HG03025 (cell line): ENCODE data around the gene DUS2.

Experiments
- ATAC-seq: cut with Tn5 transposase; IDR thresholded peaks from one replicate; pipeline ENCODE4 v1.9.1; 2021; ENCODE audit warnings: mild to moderate bottlenecking, moderate library complexity; ENCODE audit not compliant: unreplicated experiment, low FRiP score

Gene DUS2

DNA sequence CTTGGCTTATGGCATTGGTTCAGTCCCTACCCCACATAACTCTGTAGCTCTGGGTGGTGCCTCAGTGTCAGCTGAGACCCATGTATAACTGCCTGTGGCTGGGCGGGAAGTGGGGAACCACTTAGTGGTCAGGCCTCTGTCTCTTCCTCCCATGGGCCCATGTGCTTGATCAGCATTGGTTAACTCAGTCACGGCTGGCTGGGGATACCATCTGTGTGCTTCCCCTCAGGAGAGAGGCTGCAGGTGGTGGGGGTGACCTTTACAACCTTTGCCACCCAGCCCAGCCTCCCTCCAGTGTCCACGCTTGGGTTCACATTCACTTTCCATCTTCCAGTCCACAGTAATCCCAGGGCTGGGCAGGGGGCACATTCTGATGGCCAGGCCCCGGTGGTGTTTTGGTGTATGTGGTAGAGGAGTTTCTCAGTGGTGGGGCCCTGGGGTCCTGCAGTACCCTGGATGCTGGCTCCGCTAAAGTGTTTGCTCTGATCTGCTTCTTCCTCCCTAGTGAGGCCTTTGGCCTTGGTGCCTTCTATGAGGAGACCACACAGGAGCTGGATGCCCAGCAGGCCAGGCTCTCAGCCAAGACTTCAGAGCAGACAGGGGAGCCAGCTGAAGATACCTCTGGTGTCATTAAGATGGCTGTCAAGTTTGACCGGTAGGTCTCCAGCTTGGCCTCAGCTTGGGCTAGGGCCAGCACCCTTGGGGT, 51.9 kb downstream of the DUS2 start:
- no peak for ATAC-seq

GRCh38 chr16:68075980-68076379, 52.9 kb downstream of the DUS2 start:
- ATAC-seq: no peak

GRCh38 chr16:68076560-68076959, 53.5 kb downstream of the DUS2 start:
- no peak for ATAC-seq

DNA sequence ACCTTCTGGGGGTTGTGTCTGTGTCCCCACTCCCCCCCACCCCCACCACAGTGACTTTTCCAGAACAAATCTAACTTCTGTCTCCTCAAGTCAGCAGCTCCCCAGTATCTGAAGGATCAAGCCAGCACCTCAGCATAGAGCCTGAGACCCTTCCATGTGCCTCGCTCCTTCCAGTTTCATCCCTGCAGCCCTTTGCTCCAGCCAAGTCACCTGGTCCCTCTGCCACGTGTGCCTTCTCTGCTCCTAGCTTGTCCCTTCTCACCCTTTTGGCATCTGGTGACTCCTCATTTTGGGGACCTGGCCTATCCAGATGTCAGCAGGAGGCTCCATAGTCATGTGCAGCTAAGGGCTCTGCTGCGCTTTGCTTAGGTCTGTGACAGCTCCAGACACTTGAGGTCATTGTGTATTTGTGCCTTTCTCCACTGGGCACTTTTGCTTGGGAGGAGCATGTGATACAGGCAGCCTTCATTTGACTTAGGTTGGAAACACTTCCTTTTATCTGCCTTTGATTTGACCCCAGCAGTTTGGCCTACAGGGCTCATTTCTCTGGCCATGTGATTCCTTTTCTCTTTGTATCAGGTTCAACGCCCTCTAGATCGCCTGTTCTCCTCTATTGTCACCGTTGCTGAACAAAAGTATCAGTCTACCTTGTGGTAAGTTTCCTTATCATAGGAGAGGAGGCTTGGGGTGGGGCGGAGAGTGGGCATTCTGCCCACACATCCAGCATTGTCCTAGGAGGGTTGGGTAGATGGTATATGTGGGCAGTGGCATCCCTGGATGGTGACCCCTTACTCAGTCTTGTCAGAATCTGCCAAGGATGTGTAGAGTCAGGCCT, 55.0 kb downstream of the DUS2 start:
- ATAC-seq: no peak

GRCh38 chr16:68078701-68079375, 55.8 kb downstream of the DUS2 start:
- no peak for ATAC-seq

GRCh38 chr16:68079376-68079625, 56.2 kb downstream of the DUS2 start:
- no peak for ATAC-seq

- ATAC-seq: no peak
Measured at GRCh38 chr16:68079626-68080344, 56.7 kb downstream of the DUS2 start.

DNA sequence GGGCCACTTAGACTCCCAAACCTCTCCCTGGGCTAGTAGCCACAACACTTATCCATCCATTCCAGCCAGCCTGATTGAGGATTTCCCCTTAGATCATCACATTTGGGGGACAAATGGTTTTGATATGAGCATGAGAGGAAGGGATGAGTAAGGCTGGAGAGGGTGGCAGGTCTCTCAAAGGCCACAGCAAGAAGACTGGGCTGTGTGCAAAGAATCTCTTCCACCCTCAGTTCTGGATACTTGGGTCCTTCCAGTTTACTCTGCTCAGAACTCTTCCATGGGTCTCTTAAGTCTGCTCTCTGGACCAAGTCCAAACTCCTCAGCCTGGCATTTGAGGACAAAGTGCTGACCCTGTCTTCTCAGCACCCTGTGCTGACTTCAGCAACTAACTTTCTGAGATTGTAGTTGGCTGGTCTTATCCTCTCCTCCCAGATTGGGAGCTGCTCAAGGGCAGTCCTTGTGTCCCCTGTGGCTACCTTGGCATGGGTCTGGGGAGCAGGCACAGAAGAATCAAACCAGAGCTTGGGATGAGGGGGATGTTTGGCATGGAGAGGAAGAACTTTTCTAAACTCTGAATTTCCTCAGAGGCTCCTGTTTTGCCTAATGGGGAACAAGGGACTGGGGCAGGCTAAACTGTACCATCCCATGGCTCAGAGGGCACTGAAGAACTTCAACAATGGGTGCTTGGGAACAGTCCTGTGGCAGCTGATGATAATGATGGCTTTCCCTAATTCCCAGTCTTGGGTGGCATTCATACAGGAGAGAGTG, 59.0 kb downstream of the DUS2 start:
- ATAC-seq: no peak

DNA sequence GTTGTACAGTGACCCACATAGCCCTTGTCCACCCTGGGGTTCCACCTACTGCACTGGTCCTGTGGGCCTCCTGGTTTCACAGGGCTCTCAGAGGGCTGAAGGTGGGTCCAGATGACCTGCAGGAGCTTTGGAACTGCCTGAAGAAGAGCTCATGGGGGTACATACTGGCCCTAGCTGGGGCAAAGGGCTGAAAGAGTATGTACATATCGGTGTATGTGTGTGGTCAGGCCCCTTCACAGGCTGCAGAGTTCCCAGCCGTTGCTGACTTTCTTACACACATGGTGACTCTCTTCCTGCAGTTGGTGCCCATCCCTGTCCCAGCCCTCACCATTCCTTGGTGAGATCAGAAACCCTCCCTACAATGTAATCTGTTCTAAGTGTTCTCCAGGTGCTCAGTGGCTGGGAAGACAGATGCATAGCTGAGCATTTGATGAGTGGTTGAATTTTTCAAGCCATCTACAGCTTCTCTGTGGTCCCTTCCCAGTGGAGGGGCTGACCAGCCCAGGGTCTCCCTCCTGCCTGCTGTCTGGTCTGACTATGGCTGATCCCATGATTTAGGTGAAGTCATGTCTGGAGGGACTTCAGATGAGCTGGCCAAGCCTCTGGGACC, 59.6 kb downstream of the DUS2 start:
- no peak for ATAC-seq

DNA sequence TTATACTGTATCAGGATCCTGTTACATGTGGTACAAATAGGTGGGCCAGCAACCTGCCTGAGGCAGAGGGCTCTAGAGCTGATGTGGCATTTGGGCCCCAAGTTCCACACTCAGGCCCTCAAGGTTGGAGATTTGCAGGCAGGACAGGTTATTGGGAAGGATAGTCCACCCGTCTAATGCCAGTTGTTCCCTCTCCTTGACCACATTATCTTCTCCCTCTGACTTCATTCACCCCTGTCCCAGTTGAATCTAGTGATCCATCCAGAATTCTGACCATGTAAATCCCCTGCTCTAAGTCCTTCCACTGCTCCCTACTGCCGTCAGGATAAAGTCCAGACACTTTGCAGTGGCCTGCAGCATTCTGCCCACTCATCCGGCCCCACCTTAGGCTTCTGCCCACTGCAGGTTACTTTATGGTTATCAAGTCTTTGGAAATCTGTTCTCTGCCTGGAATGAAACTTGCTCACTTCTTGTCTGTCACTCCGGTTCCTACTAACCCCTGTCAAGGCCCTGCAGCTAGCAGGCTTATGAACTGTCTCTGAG, 60.2 kb downstream of the DUS2 start:
- ATAC-seq: no peak

- no peak for ATAC-seq
Measured at GRCh38 chr16:68083861-68084503, 60.9 kb downstream of the DUS2 start.

- ATAC-seq: peak; percentile 37
Measured at GRCh38 chr16:68084504-68085258, 61.6 kb downstream of the DUS2 start.

- ATAC-seq: peak; percentile 61
Measured at GRCh38 chr16:68085259-68086071, 62.4 kb downstream of the DUS2 start, which contains the start of gene NFATC3. NFATC3 (plus strand) TSS chr16:68085370; CDS start chr16:68085682, 312 bp downstream.

- no peak for ATAC-seq
Measured at GRCh38 chr16:68086336-68086841, 63.3 kb downstream of the DUS2 start.

DNA sequence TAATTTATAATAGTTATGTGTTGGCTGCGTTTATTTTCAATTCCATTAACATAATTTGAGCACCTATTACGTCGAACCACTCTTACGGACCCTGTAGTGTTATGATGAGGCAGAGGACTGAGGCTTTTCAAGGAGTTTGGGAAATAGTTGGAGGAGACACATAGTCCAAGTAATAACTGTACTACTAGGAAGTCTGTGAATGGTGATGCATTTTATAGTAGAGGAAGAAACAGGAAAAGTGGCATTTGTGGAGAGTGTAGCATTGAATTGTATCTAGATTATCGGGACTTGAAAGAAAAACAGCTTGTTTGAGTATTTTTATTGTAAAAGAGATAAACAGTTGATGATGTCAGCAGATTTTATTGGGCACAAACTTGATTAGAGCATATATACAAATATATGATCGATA, 63.8 kb downstream of the DUS2 start:
- no peak for ATAC-seq

- no peak for ATAC-seq
Measured at GRCh38 chr16:68087688-68088087, 64.6 kb downstream of the DUS2 start.
